Natural killer cell treated with Interleukin-12 subunit alpha and Interleukin-12 subunit beta and Interleukin-15 and Interleukin-18, amount 100 ng/mL, for 72 hours (primary cell): Measurements from ENCODE around the gene DPPA5. TPM values are rescaled to one million over a fixed set of nuclear protein-coding genes. Genes with fewer than 3 reads are reported as not detected.
"Not testable (repeated sequence)": the region's sequence is repeated elsewhere in the genome, so short reads cannot be mapped to it uniquely, and the experiment has no call there.

Experiments used
- ATAC-seq, 2 donors: fragments of 150-1000 bp; cut with Tn5 transposase in 1 of 2; sonication (Bioruptor Pico), chemical (Tn5 transposase) in 1 of 2; 2 replicates each; pipeline ENCODE4 v1.10.0; 2021
- DNase-seq: peaks from one replicate; pipeline ENCODE4 v3.0.0; 2022; ENCODE audit warnings: low spot score
- H3K27ac Mint-ChIP-seq, 2 donors: 1 replicate in 1 of 2; 2 replicates in 1 of 2; pipeline ENCODE4 v1.8.0; 2022; ENCODE audit warnings: mixed read lengths in 2 of 2, mild to moderate bottlenecking in 1 of 2, moderate library complexity in 1 of 2
- H3K27me3 Mint-ChIP-seq, 2 donors: 1 replicate in 1 of 2; 2 replicates in 1 of 2; pipeline ENCODE4 v1.8.0; 2022; ENCODE audit warnings: mixed read lengths in 2 of 2
- H3K36me3 Mint-ChIP-seq: one replicate; pipeline ENCODE4 v1.8.0; 2022; ENCODE audit warnings: mixed read lengths
- H3K4me1 Mint-ChIP-seq, 2 donors: 1 replicate in 1 of 2; 2 replicates in 1 of 2; pipeline ENCODE4 v1.8.0; 2022; ENCODE audit warnings: low read depth in 2 of 2, mixed read lengths in 2 of 2, mild to moderate bottlenecking in 1 of 2
- H3K4me3 Mint-ChIP-seq: one replicate; pipeline ENCODE4 v1.8.0; 2022; ENCODE audit warnings: mixed read lengths
- H3K9me3 Mint-ChIP-seq: 2 replicates; pipeline ENCODE4 v1.8.0; 2022; ENCODE audit warnings: mixed read lengths
- total RNA-seq, 2 donors: library from RNA; stranded (reverse); gene quantifications; one replicate each; pipeline ENCODE4 v1.2.3, GENCODE V29; 2022

Gene DPPA5
- total RNA-seq, 2 donors from 2014 or later, result not detected

DNA sequence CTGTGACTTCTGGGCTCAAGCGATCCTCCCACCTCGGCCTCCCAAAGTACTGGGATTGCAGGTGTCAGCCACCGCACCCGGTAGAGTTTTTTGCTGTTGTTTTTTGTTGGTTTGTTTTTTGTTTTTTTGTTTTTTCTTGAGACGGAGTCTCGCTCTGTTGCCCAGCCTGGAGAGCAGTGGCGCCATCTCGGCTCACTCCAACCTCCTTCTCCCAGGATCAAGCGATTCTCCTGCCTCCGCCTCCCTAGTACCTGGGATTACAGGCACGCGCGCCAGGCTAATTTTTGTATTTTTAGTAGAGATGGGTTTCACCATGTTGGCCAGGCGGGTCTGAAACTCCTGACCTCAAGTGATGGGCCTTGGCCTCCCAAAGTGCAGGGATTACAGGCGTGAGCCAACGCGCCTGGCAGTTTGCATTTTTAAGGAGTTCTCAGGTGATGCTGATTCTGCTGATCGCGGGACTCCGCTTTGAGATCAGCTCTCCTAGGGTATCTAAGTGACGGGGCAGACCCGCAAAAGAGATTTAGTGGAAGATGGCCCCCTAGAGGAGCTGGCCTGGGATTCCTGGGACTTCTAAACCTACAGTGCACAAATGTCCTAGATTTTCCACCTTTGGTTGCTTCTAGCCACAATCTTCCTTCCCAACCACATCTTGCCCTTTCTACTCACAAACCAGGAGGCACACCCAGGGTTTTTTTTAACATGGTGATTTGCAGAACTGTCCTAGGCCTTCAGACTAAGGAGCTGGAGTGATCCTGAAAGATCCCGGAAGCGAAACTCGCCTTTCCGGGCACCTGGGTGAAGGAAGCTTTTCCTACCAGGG is 45.2 kb downstream of the DPPA5 start:
- no peaks in the 10 kb centered on the region for H3K9me3 Mint-ChIP-seq
- H3K27me3 Mint-ChIP-seq, result peaks cover 23 to 26% of the 10 kb centered on the region in 2 donors
- H3K4me3 Mint-ChIP-seq, result peak overlapping the region; percentile 99
- no peak for DNase-seq
- H3K36me3 Mint-ChIP-seq, result no peaks in the 10 kb centered on the region
- H3K27ac Mint-ChIP-seq, result peak overlapping the region; percentile 87 to 90
- ATAC-seq, result no peak
- H3K4me1 Mint-ChIP-seq, result peaks cover 15 to 19% of the 10 kb centered on the region in 2 donors

DNA sequence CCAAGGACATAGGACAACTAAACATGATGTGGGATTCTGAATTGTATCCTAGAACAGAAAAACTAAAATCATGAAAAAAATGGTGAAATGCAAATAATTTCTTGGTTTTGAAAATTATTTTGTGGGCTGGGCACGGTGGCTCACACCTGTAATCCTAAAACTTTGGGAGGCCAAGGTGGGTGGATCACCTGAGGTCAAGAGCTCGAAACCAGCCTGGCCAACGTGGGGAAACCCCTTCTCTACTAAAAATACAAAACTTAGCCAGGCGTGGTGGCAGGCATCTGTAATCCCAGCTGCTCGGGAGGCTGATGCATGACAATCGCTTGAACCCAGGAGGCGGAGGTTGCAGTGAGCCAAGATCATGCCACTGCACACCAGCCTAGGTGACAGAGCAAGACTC is 50.3 kb downstream of the DPPA5 start:
- H3K36me3 Mint-ChIP-seq, H3K9me3 Mint-ChIP-seq, DNase-seq, H3K27ac Mint-ChIP-seq, H3K4me3 Mint-ChIP-seq, H3K27me3 Mint-ChIP-seq, ATAC-seq: not testable (repeated sequence)
- H3K4me1 Mint-ChIP-seq, result peaks cover 14 to 15% of the 10 kb centered on the region in 2 donors

Other genes with a start within 250 kb of the DPPA5 start
- under 1 TPM in 1 of 2 donors, not detected in 1; 0.50 TPM for gene KHDC1L, start 128.8 kb downstream of the DPPA5 start, total RNA-seq
- 10 to 100 TPM in 1 of 2 donors, 1 to 10 TPM in 1; 3.7 to 14.9 TPM for gene KHDC1, start 91.1 kb downstream of the DPPA5 start, total RNA-seq
- not detected for gene KHDC3L, start 8.4 kb upstream of the DPPA5 start, total RNA-seq
- gene OOEP, start 15.6 kb upstream of the DPPA5 start, total RNA-seq, result not detected
- 1 to 10 TPM in 1 of 2 donors, not detected in 1; 1.0 TPM for gene DDX43, start 40.6 kb upstream of the DPPA5 start, total RNA-seq
- gene CGAS, start 98.0 kb upstream of the DPPA5 start, total RNA-seq, result 10 to 100 TPM; 45.5 to 78.4 TPM
- 10 to 100 TPM; 42.9 to 76.0 TPM for gene MTO1, start 107.5 kb upstream of the DPPA5 start, total RNA-seq
- gene EEF1A1, start 166.8 kb upstream of the DPPA5 start, total RNA-seq, result 1,000 to 10,000 TPM; 4,705 to 6,056 TPM